ENCODE measurements around the gene SSBP2.

Gene SSBP2

DNA sequence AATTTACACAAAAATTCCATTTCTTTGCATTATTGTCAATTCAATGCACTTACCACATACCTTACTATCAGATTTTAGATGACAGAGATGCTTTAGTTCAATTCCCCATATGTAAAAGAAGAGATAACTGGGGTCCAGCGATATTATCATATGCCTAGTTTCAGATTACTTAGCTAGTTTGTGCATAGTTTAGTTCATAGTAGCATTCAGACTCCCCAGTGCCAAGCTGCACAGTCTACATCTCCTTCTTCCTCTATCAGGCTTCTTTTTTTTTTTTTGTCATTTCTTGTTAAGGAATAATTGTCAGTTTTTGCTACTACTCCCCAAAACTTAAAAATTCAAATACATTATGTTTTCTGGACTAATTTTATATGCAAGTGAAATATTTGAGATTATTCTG lies 175.0 kb downstream of the SSBP2 start:
- no peak for DNase-seq

DNA sequence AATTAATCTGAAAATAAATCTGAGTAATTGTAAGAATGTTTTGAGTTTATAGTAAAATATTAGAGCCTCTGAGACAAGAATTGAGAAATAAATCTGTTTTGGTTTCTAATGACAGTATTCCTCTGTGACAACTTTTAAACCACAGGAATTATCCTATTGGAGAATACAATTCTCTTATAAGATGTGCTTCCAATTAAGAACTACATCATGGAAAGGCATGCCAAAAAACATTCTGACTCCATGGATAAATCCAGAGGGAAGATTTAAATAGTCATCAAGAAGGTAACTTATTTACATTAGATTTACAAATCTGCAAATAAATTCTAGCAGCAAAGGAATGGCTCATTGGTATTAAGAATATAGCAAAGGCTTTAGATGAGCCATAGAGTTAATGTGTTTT lies 178.7 kb downstream of the SSBP2 start:
- DNase-seq = no peak

DNA sequence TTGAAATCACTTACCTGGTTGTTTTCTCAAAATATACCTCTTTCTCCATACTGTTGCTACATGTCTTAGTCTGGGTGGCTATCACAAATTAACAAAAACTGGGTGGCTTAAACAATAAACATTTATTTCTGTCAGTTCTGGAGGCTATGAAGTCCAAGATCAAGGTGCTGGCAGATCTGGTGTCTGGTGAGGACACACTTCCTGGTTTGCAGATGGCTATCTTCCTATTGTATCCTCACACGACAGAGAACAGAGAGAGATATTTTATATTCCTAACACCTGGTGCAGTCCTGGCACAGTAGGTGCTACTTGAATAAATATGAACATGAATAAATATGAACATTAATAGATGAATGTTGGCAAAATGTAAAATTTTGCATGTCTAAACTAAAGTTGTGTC lies 192.7 kb downstream of the SSBP2 start:
- no peak for DNase-seq

DNA sequence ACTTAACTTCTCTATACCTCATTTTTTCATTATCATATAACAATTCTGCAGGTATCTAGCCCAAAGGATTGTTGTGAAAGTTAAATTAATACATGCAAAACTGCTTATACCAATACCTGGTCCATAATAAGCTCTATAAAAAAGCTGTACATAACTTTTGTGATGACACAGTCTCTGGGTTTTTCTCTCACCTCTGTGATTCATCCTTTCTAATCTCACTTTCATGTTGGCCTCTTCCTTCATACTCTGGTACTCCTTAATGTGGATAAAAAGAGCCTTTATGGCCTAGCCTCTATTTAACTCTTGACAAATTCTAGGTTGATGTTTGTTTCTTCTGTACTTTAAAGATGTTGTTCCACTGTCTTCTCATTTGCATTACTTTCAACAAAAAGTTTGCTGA lies 194.1 kb downstream of the SSBP2 start:
- DNase-seq = no peak

DNA sequence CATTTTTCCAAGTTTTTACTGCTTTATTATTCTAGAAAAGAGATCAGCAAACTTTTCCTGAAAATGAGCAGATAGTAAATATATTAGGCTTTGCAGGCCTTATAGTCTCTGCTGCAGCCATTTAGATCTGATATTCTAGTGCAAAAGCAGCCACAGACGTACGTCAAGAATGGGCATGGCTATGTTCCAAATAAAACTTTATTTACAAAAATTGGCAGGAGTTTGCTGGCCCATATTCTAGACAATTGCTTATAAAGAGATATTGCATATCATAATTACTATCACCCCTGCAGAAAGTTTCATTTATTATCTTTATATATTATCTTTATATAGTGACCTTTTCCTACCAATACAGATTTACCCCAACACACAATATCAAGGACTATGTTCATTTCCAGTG lies 195.0 kb downstream of the SSBP2 start:
- no peak for DNase-seq

DNA sequence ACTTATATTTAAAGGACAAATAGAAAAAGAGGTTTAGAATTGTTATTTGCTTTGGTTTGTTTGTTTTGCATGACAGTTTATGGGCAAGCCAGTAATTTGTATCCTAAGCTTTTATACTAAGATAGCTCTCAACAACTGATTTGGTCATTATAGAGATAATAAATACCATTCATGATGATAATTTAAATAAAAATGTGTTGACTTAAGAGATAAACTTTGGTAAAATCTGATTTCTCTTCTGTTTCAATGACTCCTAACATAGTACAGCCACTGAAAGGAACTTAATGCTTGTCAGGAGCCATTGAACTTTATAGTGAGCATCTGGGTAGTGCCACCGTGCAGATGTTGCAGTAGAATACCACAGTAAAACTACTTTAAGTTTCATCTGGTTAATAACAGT lies 196.2 kb downstream of the SSBP2 start:
- DNase-seq = peak; percentile 11

DNA sequence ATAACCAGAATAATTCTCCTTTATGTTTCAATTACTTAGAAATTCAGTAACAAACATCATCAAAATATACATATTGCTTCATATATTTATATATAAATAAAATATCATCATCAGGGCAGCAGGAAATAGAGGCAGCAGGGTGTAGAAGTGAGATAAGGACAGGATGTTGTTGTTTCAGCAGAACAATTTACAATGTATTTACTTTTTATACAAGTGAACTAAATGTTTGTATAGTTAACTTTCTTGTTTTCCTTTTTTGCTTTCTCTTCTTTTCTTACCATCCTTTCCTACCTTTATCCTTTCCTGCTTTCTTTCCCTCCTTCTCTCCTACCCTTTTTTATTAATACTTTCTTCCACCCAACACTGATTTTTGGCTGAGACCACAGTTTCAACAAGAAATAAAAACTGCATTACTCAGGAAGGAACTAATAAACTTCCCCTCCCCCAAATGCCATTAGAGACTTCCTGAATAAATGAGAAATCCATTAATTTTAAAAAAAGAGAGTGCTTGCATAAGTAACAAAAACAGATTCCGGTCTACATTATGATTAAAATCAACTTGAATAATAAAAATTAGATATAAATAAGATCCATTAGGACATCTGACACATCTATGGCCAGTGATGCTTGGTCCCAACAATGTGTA lies 197.2 kb downstream of the SSBP2 start:
- DNase-seq = no peak

DNA sequence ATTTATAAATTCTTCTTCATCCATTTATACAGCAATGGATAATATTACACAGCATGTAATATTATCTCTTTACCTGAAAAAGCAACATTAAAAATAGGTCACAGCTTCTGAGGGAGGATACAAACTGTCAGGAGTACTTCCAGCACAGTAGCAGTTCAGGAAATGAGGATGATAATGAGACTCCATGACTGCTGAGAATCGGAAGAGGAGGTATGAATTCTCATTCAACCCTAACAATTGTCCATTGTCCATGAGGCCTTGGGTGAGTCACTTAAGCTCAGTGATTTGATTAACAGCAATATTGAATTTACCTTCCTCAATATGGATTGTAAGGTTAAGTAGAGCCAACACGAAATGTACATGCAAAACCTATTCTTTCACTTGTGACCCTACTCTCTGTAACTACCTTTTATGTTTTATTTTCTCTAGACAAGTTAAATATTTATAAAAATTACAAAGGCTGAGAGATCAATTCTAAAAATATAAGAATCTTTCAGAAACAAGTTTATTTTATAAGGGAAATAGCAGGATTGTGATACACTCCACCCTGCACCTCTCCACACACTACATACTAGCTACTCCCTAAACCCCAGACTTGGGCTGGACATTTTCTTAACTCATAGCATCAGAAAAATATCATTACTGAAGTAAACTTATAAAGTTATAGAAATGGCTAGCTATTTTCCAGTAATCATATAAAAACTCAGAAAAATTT lies 197.9 kb downstream of the SSBP2 start:
- DNase-seq = no peak

DNA sequence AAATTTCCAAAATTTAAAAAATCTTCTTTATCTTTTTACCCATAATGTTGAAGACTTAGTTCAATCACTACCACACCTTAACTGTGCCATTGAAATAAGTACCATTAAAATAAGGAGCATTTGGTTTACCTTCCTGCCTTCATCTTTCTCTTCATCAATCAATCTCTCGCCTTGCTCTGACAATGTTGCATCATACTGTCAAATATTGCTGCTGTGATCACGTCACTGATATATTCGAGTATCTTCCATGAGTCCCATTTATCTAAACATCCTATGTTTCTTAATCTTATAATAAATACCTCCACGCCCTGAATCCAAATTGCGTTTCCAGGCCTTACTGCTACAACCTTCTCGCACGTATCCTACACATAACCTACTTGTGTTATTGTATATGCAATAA lies 201.8 kb downstream of the SSBP2 start:
- no peak for DNase-seq

DNA sequence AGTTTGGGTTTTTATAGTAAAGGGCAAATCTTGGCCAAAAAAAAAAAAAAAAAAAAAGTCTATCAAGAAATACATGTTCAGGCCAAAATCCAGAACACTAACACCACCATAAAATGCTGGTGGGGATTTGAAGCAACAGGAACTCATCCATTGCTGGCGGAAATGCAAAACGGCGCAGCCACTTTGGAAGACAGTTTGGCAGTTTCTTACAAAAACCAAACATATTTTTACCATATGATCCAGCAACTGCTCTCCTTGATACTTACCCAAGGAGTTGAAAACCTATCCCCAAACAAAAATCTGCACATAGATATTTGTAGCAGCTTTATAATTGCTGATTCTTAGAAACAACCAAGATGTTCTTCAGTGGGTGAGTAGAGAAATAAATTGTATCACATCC lies 203.9 kb downstream of the SSBP2 start:
- no peak for DNase-seq

DNA sequence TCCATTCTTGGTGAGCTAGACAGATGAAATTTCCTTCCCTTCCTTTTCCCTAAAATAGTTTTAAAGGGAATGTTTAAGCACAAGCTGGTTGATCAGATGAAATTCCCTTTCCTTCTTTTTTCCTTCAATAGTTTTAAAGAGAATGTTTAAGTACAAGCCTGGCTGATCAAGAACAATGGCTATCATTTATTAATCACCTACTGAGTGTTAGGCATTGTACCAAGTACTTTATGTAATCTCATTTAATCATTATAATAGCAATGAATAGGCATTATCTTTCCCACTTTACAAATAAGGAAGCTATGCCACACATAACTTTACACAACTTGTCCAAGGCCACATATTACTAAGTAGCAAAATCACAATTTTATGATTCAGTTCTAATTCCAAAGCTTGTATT lies 205.0 kb downstream of the SSBP2 start:
- DNase-seq = no peak

DNA sequence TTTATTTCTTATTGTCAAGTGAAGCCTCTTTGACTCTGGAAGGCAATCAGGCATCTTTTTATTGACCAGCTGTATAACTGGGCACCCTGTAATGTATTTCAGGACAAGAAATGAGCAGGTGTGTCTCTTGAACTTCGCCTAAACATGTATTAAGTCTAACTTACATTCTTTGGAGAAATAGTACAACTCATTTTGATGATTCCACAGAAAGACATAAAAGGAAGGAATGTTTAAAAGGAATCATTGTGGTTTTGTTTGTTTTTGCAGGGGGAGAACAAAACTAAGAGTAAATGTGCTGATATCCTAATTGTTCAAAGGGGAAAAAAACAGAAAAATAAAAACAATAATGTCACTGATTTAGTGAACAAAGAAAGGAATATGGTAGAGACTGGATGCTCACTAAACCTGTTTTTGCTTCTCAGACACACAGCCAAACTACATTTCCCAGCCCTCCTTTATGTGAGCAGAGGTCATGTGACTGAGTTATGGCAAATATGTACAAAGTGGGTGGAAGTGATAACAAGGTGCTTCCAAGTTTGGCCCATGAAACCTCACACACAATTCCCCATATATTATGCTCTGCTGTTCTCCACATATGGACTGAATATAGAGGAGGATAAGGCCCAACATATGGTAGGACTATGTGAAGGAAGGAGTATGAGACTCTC lies 206.4 kb downstream of the SSBP2 start:
- DNase-seq = no peak

DNA sequence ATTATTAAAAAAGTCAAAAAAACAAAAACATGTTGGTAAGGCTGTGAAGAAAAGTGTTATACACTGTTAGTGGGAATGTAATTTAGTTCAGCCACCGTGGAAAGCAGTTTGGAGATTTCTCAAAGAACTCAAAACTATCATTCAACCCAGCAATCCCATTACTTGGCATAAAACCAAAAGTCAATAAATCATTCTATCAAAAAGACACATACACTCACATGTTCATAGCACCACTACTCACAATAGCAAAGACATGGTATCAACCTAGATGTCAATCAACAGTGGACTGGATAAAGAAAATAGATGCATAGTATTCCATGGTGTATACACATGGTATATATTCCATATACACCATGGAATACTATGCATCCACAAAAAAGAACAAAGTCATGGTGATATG lies 208.7 kb downstream of the SSBP2 start:
- no peak for DNase-seq

DNA sequence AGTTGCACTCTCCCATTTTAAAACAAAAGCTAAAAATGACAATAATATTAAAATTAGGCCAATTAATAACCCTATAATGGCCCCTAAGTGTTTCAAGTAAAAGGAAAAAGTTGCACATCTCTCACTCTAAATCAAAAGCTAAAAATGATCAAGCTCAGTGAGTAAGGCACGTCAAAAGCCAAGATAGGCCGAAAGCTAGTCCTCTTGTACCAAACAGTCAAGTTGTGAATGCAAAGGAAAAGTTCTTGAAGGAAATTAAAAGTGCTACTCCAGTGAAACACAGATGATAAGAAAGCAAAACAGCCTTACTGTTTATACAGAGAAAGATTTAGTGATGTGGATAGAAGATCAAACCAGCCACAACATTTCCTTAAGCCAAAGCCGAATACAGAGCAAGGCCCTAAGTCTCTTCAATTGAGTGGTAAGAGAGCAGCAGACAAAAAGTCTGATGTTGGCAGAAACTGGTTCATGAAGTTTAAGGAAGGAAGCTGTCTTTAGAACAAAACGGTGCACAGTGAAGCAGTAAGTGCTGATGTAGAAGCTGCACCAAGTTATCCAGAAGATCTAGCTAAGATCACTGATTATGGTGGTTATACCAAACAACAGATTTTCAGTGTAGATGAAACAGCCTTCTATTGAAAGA lies 212.9 kb downstream of the SSBP2 start:
- no peak for DNase-seq

DNA sequence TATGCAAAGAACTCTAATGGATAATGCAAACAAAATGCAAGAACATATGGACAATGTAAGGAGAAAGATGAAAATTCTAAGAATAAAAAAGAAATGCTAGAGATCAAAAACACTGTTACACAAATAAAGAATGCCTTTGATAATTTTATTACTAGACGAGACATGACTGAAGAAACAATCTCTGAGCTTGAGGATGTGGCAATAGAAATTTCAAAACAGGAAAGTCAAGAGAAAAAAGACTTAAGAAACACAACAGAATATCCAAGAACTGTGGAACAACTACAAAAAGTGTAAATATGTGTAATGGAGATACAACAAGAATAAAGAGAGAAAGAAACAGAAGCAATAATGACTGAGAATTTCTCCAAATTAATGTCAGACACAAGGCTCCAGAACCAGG lies 216.5 kb downstream of the SSBP2 start:
- DNase-seq = no peak

DNA sequence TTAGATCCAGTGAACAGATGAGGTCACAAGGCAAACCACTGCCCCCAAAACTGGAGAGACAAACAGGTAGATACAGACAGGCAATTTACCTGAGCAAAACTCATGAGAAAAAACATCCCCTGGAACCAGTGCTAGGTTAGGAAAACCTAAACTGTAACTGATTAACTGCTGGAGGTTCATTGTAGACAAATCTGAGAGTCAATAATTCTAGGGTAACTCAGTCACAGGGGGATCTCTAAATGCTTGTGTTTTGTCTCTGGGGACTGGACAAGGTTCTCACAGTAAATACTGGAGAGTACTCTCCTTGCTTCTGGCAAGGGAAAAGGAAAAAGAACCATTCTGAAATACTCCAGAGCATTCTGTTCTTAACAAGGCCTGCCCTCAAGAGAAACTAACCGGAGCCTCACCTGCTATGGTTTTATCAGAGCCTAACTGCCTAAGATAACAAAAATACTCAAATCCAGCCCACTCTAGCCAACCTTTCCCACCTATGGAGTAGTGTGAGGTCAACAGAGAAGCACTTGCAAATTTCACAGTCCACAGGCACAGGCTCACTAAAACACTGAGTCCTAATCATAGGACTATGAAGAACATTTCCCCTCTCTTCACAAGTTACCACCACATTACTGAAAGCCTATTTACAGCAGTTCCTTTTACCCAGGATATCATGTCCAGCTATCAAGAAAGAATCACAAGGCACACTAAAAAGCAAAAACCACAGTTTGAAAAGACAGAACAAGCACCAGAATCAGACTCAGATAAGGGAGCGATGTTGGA lies 217.1 kb downstream of the SSBP2 start:
- DNase-seq = no peak

DNA sequence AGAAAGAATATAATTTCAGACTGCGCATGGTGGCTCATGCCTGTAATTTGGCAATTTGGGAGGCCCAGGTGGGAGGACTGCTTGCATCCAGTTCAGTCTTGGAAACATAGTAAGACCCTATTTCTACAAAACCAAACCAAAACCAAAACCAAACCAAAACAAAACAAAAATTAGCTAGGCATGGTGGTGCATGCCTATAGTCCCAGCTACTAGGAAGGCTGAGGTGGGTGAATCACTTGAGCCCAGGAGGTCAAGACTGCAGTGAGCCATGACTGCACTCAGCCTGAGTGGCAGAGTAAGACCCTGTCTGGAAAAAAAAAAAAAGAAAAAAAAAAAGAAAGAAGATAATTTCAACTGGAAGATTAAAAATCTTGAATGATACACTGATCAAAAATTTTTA lies 220.0 kb downstream of the SSBP2 start:
- DNase-seq = no peak

DNA sequence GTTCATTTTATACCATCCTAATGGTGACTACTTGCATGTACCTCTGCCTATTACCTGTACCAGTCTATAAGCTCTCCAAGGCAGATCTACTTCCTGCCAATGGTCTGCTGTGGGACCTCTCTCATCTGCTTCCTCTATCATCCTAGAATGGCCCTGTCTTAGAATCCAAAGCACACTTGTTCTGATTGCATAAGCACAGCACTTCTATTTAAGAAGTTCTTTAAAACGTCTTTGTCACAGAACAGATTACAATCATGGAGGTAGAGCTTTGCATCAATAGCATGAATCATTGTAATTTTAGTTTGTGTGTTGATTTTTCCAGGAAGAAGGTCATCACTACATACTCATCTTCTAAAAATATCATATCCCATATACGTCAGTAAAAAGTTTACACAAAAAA lies 225.2 kb downstream of the SSBP2 start:
- no peak for DNase-seq

DNA sequence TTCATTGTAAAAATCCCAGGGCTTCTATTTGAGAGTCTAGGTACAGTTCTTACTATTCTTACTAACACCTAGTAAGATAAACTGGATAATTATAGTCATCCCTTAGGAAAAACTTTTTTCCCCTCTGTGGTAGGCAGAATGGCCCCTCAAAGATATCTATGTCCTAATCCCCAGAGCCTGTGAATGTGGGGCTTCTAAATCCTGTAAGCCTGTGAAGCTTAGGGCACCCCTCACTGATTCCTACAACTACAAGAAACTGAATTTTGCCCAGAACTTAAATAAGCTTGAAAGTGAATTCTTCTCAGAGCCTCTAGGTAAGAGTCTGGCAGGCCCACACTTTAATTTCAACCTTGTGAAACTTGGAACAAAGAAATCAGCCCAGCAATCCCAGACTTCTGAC lies 226.9 kb downstream of the SSBP2 start:
- no peak for DNase-seq

DNA sequence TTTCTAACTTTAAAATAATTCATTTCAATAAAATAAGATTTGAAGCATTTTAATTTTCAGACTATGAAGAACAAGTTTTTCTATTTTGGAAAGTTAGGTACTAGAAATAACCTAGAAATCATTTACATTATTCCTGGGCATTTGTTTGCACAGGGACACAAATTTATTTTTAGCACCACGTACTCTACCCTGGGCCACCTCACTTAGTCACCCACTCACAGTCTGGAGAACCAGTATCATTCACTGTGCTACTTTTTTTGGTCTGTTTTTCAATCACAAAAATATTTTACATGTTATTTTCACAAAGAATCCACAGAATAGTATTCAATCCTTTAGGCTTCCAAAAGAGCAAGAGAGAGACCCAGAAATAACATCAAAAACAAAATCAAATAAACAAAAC lies 228.3 kb downstream of the SSBP2 start:
- DNase-seq = no peak

DNA sequence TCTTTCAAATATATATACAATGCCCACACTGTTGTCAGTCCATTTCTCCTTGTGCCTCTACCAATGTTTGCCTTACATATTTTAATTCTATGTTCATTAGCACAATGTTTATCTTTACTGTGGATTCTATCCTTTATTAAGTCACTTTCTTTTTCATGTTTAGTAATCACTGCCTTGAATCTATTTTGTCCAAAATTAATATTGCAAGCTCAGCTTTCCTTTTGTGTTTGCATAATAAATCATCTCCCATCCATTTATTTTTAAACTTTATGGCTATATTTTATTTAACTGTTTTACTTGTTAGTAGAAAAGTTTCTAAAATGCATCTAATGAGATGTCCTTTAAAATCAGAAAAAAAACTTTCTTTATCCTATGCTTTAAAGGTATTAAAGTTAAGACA lies 230.1 kb downstream of the SSBP2 start:
- no peak for DNase-seq

DNA sequence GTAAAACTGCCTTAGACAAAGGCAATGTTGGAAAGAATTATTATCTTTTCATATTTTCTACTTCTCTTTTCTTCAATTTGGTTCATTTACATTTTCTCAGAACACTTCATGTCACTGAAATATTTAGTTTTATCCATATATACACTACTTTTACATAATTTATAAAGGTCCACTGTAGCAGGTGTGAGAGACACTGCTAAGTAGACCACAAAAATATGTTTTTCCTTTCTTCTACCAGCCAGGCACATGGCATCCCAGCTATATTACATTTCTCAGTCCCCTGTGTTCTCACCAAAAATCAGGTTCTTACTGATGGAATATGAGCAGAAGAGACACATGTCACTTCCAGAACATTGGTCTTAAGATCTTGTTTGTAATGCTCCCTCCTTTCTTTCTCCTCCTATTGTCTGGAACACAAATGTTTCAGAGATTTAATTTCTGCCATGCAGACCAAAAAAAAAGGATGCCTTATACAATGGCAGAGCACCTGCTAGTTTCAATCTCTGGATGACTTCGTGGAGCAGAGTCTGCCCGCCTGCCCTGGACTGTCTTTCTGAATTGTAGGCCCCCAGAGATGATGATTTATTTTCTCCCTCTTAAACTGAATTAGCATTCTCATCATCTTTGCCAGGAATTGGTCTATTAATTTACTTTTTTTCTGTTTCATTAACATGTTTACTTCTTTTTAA lies 231.5 kb downstream of the SSBP2 start:
- no peak for DNase-seq

DNA sequence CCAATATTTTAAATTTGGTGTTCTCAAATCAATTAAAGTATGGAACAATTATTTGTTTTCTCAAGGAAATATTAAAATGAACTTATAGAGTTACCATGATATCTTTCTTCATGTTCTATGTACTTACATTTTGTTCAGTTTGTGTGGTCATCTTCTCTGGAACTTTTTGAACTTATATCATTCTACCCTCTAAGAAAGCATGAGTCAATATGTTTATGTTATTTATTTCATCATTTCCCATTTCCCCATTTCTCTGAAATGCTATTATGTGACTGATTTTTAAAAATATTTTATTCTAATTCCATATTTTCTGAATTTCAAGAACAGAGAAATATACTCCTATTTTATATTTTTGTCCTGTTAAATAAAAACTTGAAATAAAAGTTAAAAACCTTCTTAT lies 233.4 kb downstream of the SSBP2 start:
- no peak for DNase-seq
